ENCODE results near the gene CFAP300. TPM values are rescaled to one million over a fixed set of nuclear protein-coding genes. Genes with fewer than 3 reads are reported as not detected.

The CFAP300 gene
- total RNA-seq, 1 experiment from 2014 or later: 1.7 TPM

DNA sequence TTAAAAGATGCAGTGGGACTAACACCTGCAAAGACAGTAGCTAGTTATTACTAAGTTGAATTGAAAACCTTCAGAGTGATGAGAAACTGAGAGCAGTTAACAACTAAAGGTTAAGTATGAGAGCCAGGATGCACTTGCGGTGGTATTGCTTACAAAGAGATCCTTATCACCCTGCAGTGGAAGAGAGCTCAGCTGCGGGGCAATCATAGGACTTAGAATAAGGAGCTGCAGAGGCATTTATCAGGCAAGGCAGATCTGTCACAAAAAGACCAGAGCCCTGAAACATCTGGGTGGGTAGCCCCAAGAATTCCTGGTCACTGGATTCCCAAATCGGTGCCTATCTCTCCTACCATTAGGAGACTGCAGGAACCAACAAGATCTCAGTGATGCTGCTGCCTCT is 34.3 kb upstream of the CFAP300 start:
- Histone ChIP-seq H3K14ac (ENCODE audit: insufficient read depth, low read length) (no peak overlapping the region), H3K9ac (ENCODE audit: extremely low read depth, insufficient read length, low read length) (no peak overlapping the region), H2AK5ac (ENCODE audit: insufficient read length, low read length) (no peak overlapping the region), H2BK15ac (ENCODE audit: low read depth, low read length) (no peak overlapping the region), H2BK5ac (ENCODE audit: insufficient read length, low read length) (no peak overlapping the region), H3T11ph (ENCODE audit: low read length) (no peak overlapping the region), H3K4ac (ENCODE audit: low read depth, low read length) (no peak overlapping the region), H3K56ac (ENCODE audit: insufficient read length, low read depth, low read length) (no peak overlapping the region), H3K23me2 (ENCODE audit: insufficient read length, low read depth, low read length, poor library complexity, severe bottlenecking) (no peaks in the 10 kb centered on the region), H3K4me2 (ENCODE audit: insufficient read depth, insufficient read length, low read length) (no peak overlapping the region), H3K79me1 (ENCODE audit: insufficient read depth, low read depth, low read length, poor library complexity, severe bottlenecking) (no peaks in the 10 kb centered on the region), H3K27me3 (ENCODE audit: insufficient read depth, low read length) (no peaks in the 10 kb centered on the region; the same call in 1 of the 2 replicates), H3K23ac (ENCODE audit: insufficient read length, low read depth, low read length) (no peak overlapping the region), H2AFZ (ENCODE audit: low read length) (no peak overlapping the region), H2BK20ac (ENCODE audit: low read depth, low read length, poor library complexity, severe bottlenecking) (no peak overlapping the region), H3K79me2 (ENCODE audit: insufficient read depth, low read length) (no peaks in the 10 kb centered on the region), H4K5ac (ENCODE audit: insufficient read length, low read depth, low read length) (no peak overlapping the region), H2BK12ac (ENCODE audit: insufficient read length, low read depth, low read length) (no peak overlapping the region), H3K4me1 (ENCODE audit: insufficient read depth, low read length) (no peaks in the 10 kb centered on the region), H3K18ac (ENCODE audit: insufficient read length, low read depth, low read length) (no peak overlapping the region), H3K27ac (ENCODE audit: insufficient read length, low read depth, low read length) (no peak overlapping the region), H4K91ac (ENCODE audit: insufficient read length, low read depth, low read length) (no peak overlapping the region), H2BK120ac (ENCODE audit: low read depth, low read length, poor library complexity, severe bottlenecking) (no peak overlapping the region), H4K20me1 (ENCODE audit: control insufficient read depth, insufficient read depth, insufficient read length) (no peaks in the 10 kb centered on the region), H3K9me3 (ENCODE audit: control insufficient read depth, low read depth, low read length) (no peaks in the 10 kb centered on the region), H4K8ac (replicated peaks; ENCODE audit: insufficient read length, low read depth, low read length) (no peak overlapping the region)
- Mint-ChIP-seq H3K9me3 (no peaks in the 10 kb centered on the region), H3K4me3 (no peak overlapping the region), H3K27me3 (ENCODE audit: low read depth) (no peaks in the 10 kb centered on the region; the same call in 1 of the 2 replicates), H3K36me3 (ENCODE audit: insufficient read depth in 1 of 3, low read depth in 3 of 3) (no peaks in the 10 kb centered on the region), H3K27ac (no peak overlapping the region), H3K4me1 (peaks cover 2 to 8% of the 10 kb centered on the region in 2 experiments; a peak in 2 of 4 replicates)
- WGBS (ENCODE audit: extremely low coverage, insufficient read length, low lambda C conversion rate): no CpG with 5 or more reads among the region's 3 CpGs
- no peak for DNase-seq
- TF ChIP-seq CTCF (conservative IDR thresholded peaks at IDR 0.05): no peak
